Measurements from ENCODE around the gene PRDX1. TPM values are rescaled to one million over a fixed set of nuclear protein-coding genes. Genes with fewer than 3 reads are reported as not detected.
"Not testable (repeated sequence)": the region's sequence is repeated elsewhere in the genome, so short reads cannot be mapped to it uniquely, and the experiment has no call there.

PRDX1 gene
- total RNA-seq, 1 donor from 2014 or later, result 320 TPM

GRCh38 chr1:45470306-45470798, 51.3 kb downstream of the PRDX1 start:
- DNase-seq (ENCODE audit: low spot score) (no peak), ATAC-seq (no peak)

- DNase-seq (ENCODE audit: low spot score); ATAC-seq: not testable (repeated sequence)
Observed at GRCh38 chr1:45467353-45467752, 54.3 kb downstream of the PRDX1 start.

GRCh38 chr1:45465277-45465676, 56.4 kb downstream of the PRDX1 start:
- ATAC-seq, result no peak
- no peak for DNase-seq (ENCODE audit: low spot score)

Other genes starting within 250 kb of the PRDX1 start
- not detected for gene HPDL, start 195.0 kb downstream of the PRDX1 start, total RNA-seq
- gene TOE1, start 181.7 kb downstream of the PRDX1 start, total RNA-seq, result 4.3 TPM
- 11.8 TPM for gene MUTYH, start 181.4 kb downstream of the PRDX1 start, total RNA-seq
- 7.0 TPM for gene TESK2, start 30.7 kb downstream of the PRDX1 start, total RNA-seq
- gene CCDC163, start 21.8 kb downstream of the PRDX1 start, total RNA-seq, result 2.1 TPM
- 32.3 TPM for gene MMACHC, start 21.6 kb downstream of the PRDX1 start, total RNA-seq
- 310 TPM for gene AKR1A1, start 28.9 kb upstream of the PRDX1 start, total RNA-seq
- 28.2 TPM for gene NASP, start 62.2 kb upstream of the PRDX1 start, total RNA-seq
- 2.7 TPM for gene CCDC17, start 102.2 kb upstream of the PRDX1 start, total RNA-seq
- 76.2 TPM for gene GPBP1L1, start 164.6 kb upstream of the PRDX1 start, total RNA-seq
- gene TMEM69, start 166.3 kb upstream of the PRDX1 start, total RNA-seq, result 6.5 TPM
- 9.2 TPM for gene IPP, start 228.8 kb upstream of the PRDX1 start, total RNA-seq

Data from left lobe of liver (tissue), 2 donors.